Neural cell (in vitro differentiated cells): Measurements from ENCODE around the gene HACD3. TPM values are rescaled to one million over a fixed set of nuclear protein-coding genes. Genes with fewer than 3 reads are reported as not detected.

Experiments used
- H2AFZ ChIP-seq: fragments of 200-600, 300-800 bp; sonication (generic), shearing (Covaris generic); 2 replicates; pipeline ENCODE4 v1.6.0; 2014; ENCODE audit warnings: low read depth, mild to moderate bottlenecking, antibody characterized with exemption, low read length, moderate library complexity
- H3F3A ChIP-seq: fragments of 200-600 bp; shearing (Covaris generic); 2 replicates; pipeline ENCODE4 v1.6.1; 2016; ENCODE audit warnings: mild to moderate bottlenecking, moderate library complexity, mixed read lengths, antibody characterized with exemption, low read length; ENCODE audit not compliant: insufficient read depth, poor library complexity, severe bottlenecking
- H3K27ac ChIP-seq: fragments of 200-600, 300-800 bp; sonication (generic), shearing (Covaris generic); 2 replicates; pipeline ENCODE4 v1.5.1; 2014; ENCODE audit warnings: mild to moderate bottlenecking, low read length, moderate library complexity
- H3K27me3 ChIP-seq: fragments of 300-800, 200-600 bp; sonication (generic), shearing (Covaris generic); 2 replicates; pipeline ENCODE4 v1.6.0; 2014; ENCODE audit warnings: mild to moderate bottlenecking, low read depth, low read length, moderate library complexity; ENCODE audit not compliant: insufficient read depth
- H3K36me3 ChIP-seq: fragments of 300-800, 200-600 bp; sonication (generic), shearing (Covaris generic); 2 replicates; pipeline ENCODE4 v1.5.1; 2014; ENCODE audit warnings: mild to moderate bottlenecking, antibody characterized with exemption, low read length, moderate library complexity; ENCODE audit not compliant: insufficient read depth
- H3K4me2 ChIP-seq: fragments of 300-800, 200-600 bp; sonication (generic), shearing (Covaris generic); 2 replicates; pipeline ENCODE4 v1.6.0; 2014; ENCODE audit warnings: mild to moderate bottlenecking, low read length
- H3K4me3 ChIP-seq: fragments of 300-800, 200-600 bp; sonication (generic), shearing (Covaris generic); 2 replicates; pipeline ENCODE4 v1.5.1; 2014; ENCODE audit warnings: mild to moderate bottlenecking, low read length, moderate library complexity
- H3K79me2 ChIP-seq: fragments of 200-600 bp; shearing (Covaris generic); replicated peaks from 2 replicates; pipeline ENCODE4 v1.6.0; 2014; ENCODE audit warnings: mild to moderate bottlenecking, low read length, moderate library complexity; ENCODE audit not compliant: insufficient read depth
- H3K9ac ChIP-seq: fragments of 300-800, 200-600 bp; sonication (generic), shearing (Covaris generic); 2 replicates; pipeline ENCODE4 v1.6.1; 2016; ENCODE audit warnings: mild to moderate bottlenecking, low read length, mixed read lengths
- H3K9me2 ChIP-seq: fragments of 200-600 bp; shearing (Covaris generic); 2 replicates; pipeline ENCODE4 v1.6.1; 2016; ENCODE audit warnings: mild to moderate bottlenecking, low read length, mixed read lengths; ENCODE audit not compliant: insufficient read depth
- H3K9me3 ChIP-seq: fragments of 200-600, 300-800 bp; sonication (generic), shearing (Covaris generic); 2 replicates; pipeline ENCODE4 v1.6.1; 2016; ENCODE audit warnings: mild to moderate bottlenecking, mixed run types, low read length, moderate library complexity, mixed read lengths
- H4K20me1 ChIP-seq: fragments of 200-600 bp; shearing (Covaris generic); 2 replicates; pipeline ENCODE4 v1.6.1; 2016; ENCODE audit warnings: mild to moderate bottlenecking, mixed run types; ENCODE audit not compliant: insufficient read depth
- CTCF ChIP-seq: fragments of 450-650 bp; IDR thresholded peaks from 2 replicates; pipeline ENCODE4 v1.5.1; 2014; ENCODE audit warnings: antibody characterized with exemption, mild to moderate bottlenecking, moderate library complexity; ENCODE audit not compliant: poor library complexity, severe bottlenecking
- EP300 ChIP-seq: fragments of 450-650 bp; conservative IDR thresholded peaks from 2 replicates; pipeline ENCODE4 v1.6.1; 2014; ENCODE audit warnings: antibody characterized with exemption, mild to moderate bottlenecking, moderate library complexity; ENCODE audit not compliant: poor library complexity, severe bottlenecking
- EZH2 ChIP-seq: fragments of 200-600, 300-800 bp; shearing (Covaris generic), sonication (generic); IDR thresholded peaks from 2 replicates; pipeline ENCODE4 v1.6.1; 2014; ENCODE audit warnings: antibody characterized with exemption, low read length, borderline replicate concordance, mild to moderate bottlenecking; ENCODE audit not compliant: insufficient read depth, poor library complexity, severe bottlenecking
- MXI1 ChIP-seq: fragments of 450-650 bp; conservative IDR thresholded peaks from 2 replicates; pipeline ENCODE4 v1.6.1; 2014; ENCODE audit warnings: antibody characterized with exemption, mild to moderate bottlenecking; ENCODE audit not compliant: poor library complexity, severe bottlenecking
- POLR2AphosphoS5 ChIP-seq: IDR thresholded peaks from 2 replicates; pipeline ENCODE4 v1.6.1; 2012
- RAD21 ChIP-seq: fragments of 450-650 bp; conservative IDR thresholded peaks from 2 replicates; pipeline ENCODE4 v1.6.1; 2014; ENCODE audit warnings: antibody characterized with exemption, mild to moderate bottlenecking, moderate library complexity
- REST ChIP-seq: IDR thresholded peaks from 2 replicates; pipeline ENCODE4 v1.6.1; 2012; ENCODE audit warnings: borderline replicate concordance
- SMC3 ChIP-seq: fragments of 450-650 bp; conservative IDR thresholded peaks from 2 replicates; pipeline ENCODE4 v1.6.1; 2014; ENCODE audit warnings: antibody characterized with exemption, mild to moderate bottlenecking, moderate library complexity; ENCODE audit not compliant: poor library complexity
- TAF1 ChIP-seq: IDR thresholded peaks from 2 replicates; pipeline ENCODE4 v1.6.1; 2012; ENCODE audit warnings: low read depth
- polyA plus RNA-seq: library from polyadenylated mRNA; depleted of rRNA; stranded (reverse); fragments of >200 nt; gene quantifications from 2 replicates; pipeline ENCODE4 v1.2.3, GENCODE V29; 2014

HACD3 gene
- polyA plus RNA-seq, 1 donor from 2014 or later = 177 TPM

- Histone ChIP-seq H3K4me3 (no peak overlapping the region), H3K27ac (no peak overlapping the region), H3K27me3 (no peaks in the 10 kb centered on the region), H3K79me2 (no peaks in the 10 kb centered on the region), H3K9me2 (no peaks in the 10 kb centered on the region), H4K20me1 (no peaks in the 10 kb centered on the region), H3F3A (no peaks in the 10 kb centered on the region), H3K36me3 (no peaks in the 10 kb centered on the region), H3K9me3 (no peaks in the 10 kb centered on the region), H3K4me2 (no peak overlapping the region), H2AFZ (no peak overlapping the region), H3K9ac (no peak overlapping the region)
- TF ChIP-seq MXI1 (no peak), TAF1 (no peak), POLR2AphosphoS5 (no peak), SMC3 (no peak), CTCF (no peak), EZH2 (no peak)
Measured at GRCh38 chr15:65494076-65494475, 36.2 kb upstream of the HACD3 start.

GRCh38 chr15:65509321-65509720, 20.9 kb upstream of the HACD3 start:
- H3K36me3 ChIP-seq = no peaks in the 10 kb centered on the region
- H3K9me3 ChIP-seq = no peaks in the 10 kb centered on the region
- no peak overlapping the region for H3K4me2 ChIP-seq
- no peak overlapping the region for H3K9ac ChIP-seq
- TF ChIP-seq EP300 (no peak), MXI1 (no peak)
- no peak overlapping the region for H3K4me3 ChIP-seq
- H3K27ac ChIP-seq = no peak overlapping the region
- H3K27me3 ChIP-seq = no peaks in the 10 kb centered on the region
- no peaks in the 10 kb centered on the region for H3F3A ChIP-seq
- H3K9me2 ChIP-seq = no peaks in the 10 kb centered on the region
- H2AFZ ChIP-seq = no peak overlapping the region
- H3K79me2 ChIP-seq = peaks cover 4% of the 10 kb centered on the region
- no peaks in the 10 kb centered on the region for H4K20me1 ChIP-seq

GRCh38 chr15:65512189-65512588, 18.1 kb upstream of the HACD3 start:
- Histone ChIP-seq H2AFZ (no peak overlapping the region), H3K79me2 (peaks cover 21% of the 10 kb centered on the region), H3K36me3 (no peaks in the 10 kb centered on the region), H3K9me2 (no peaks in the 10 kb centered on the region), H4K20me1 (no peaks in the 10 kb centered on the region), H3K9ac (no peak overlapping the region), H3K9me3 (no peaks in the 10 kb centered on the region), H3K4me2 (no peak overlapping the region), H3F3A (peaks cover 2% of the 10 kb centered on the region), H3K4me3 (no peak overlapping the region), H3K27me3 (no peaks in the 10 kb centered on the region), H3K27ac (no peak overlapping the region)
- TF ChIP-seq MXI1 (no peak), SMC3 (no peak), TAF1 (no peak), CTCF (no peak), POLR2AphosphoS5 (no peak), EP300 (no peak), REST (no peak), EZH2 (no peak), RAD21 (no peak)
